ENCODE measurements around the gene PEX5L. TPM values are rescaled to one million over a fixed set of nuclear protein-coding genes. Genes with fewer than 3 reads are reported as not detected.

PEX5L gene
- total RNA-seq, 1 experiment from 2014 or later, result not detected

GRCh38 chr3:179791793-179792192 lies 244.9 kb downstream of the PEX5L start:
- no TSS peak for BruUV-seq (replicated peaks)
- Histone ChIP-seq H3K4me2 (ENCODE audit: low read length) (no peak overlapping the region), H3K27ac (ENCODE audit: low read depth, low read length) (no peak overlapping the region), H3K27me3 (ENCODE audit: insufficient read depth, low read length) (no peaks in the 10 kb centered on the region), H2AFZ (ENCODE audit: low read depth, low read length, poor library complexity, severe bottlenecking) (no peak overlapping the region), H3K9me3 (ENCODE audit: control insufficient read depth in 1 of 2, insufficient read depth in 1 of 2, low read depth in 1 of 2, low read length in 2 of 2) (no peaks in the 10 kb centered on the region), H4K20me1 (ENCODE audit: insufficient read depth) (no peaks in the 10 kb centered on the region), H3K4me3 (replicated peaks in 1 of 2; ENCODE audit: low read depth in 1 of 2, low read length in 2 of 2) (no peak overlapping the region), H3K36me3 (ENCODE audit: control insufficient read depth in 1 of 2, insufficient read depth in 2 of 2, low read length in 2 of 2) (no peaks in the 10 kb centered on the region), H3K9ac (ENCODE audit: low read length) (no peak overlapping the region), H3K79me2 (ENCODE audit: insufficient read depth, low read length) (no peaks in the 10 kb centered on the region), H3K9me2 (ENCODE audit: insufficient read depth) (no peaks in the 10 kb centered on the region), H3K4me1 (ENCODE audit: control insufficient read depth in 1 of 2, insufficient read depth in 2 of 2, low read length in 2 of 2) (no peaks in the 10 kb centered on the region)
- DNase-seq (ENCODE audit: low read depth, low spot score), result no peak
- POLR2A ChIA-PET, result no interaction called here
- RAD21 ChIA-PET (ENCODE audit: low non-redundant PET in 1 of 2, low total read pairs in 2 of 2, uncharacterized antibody in 2 of 2, unreplicated experiment in 2 of 2), result no interaction called here
- no peak for TF ChIP-seq ZFX (IDR thresholded peaks at IDR 0.05)
- TF ChIP-seq TCF7L2 (IDR thresholded peaks at IDR 0.05; ENCODE audit: borderline replicate concordance, extremely low read depth, insufficient read depth, insufficient read length), result no peak
- no peak for TF ChIP-seq EZH2phosphoT487 (IDR thresholded peaks at IDR 0.05; ENCODE audit: borderline replicate concordance)
- TF ChIP-seq, protein P1, sequence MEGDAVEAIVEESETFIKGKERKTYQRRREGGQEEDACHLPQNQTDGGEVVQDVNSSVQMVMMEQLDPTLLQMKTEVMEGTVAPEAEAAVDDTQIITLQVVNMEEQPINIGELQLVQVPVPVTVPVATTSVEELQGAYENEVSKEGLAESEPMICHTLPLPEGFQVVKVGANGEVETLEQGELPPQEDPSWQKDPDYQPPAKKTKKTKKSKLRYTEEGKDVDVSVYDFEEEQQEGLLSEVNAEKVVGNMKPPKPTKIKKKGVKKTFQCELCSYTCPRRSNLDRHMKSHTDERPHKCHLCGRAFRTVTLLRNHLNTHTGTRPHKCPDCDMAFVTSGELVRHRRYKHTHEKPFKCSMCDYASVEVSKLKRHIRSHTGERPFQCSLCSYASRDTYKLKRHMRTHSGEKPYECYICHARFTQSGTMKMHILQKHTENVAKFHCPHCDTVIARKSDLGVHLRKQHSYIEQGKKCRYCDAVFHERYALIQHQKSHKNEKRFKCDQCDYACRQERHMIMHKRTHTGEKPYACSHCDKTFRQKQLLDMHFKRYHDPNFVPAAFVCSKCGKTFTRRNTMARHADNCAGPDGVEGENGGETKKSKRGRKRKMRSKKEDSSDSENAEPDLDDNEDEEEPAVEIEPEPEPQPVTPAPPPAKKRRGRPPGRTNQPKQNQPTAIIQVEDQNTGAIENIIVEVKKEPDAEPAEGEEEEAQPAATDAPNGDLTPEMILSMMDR (IDR thresholded peaks at IDR 0.05 in 2 of 3, conservative IDR thresholded peaks at IDR 0.05 in 1 of 3; ENCODE audit: borderline replicate concordance in 1 of 3, insufficient read depth in 1 of 3, low read depth in 2 of 3, low read length in 2 of 3), result no peak
- TF ChIP-seq, protein P2, sequence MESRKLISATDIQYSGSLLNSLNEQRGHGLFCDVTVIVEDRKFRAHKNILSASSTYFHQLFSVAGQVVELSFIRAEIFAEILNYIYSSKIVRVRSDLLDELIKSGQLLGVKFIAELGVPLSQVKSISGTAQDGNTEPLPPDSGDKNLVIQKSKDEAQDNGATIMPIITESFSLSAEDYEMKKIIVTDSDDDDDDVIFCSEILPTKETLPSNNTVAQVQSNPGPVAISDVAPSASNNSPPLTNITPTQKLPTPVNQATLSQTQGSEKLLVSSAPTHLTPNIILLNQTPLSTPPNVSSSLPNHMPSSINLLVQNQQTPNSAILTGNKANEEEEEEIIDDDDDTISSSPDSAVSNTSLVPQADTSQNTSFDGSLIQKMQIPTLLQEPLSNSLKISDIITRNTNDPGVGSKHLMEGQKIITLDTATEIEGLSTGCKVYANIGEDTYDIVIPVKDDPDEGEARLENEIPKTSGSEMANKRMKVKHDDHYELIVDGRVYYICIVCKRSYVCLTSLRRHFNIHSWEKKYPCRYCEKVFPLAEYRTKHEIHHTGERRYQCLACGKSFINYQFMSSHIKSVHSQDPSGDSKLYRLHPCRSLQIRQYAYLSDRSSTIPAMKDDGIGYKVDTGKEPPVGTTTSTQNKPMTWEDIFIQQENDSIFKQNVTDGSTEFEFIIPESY (IDR thresholded peaks at IDR 0.05; ENCODE audit: extremely low read depth, insufficient replicate concordance, low read length), result no peak
- no peak for TF ChIP-seq EZH2 (IDR thresholded peaks at IDR 0.05)
- TF ChIP-seq CBX3 (IDR thresholded peaks at IDR 0.05; ENCODE audit: low read depth), result no peak
- no peak for TF ChIP-seq RAD21 (IDR thresholded peaks at IDR 0.05; ENCODE audit: low read depth)
- no peak for TF ChIP-seq ZNF274 (IDR thresholded peaks at IDR 0.05; ENCODE audit: low read depth, low read length)
- TF ChIP-seq ATF3 (IDR thresholded peaks at IDR 0.05), result no peak
- no peak for TF ChIP-seq YY1 (IDR thresholded peaks at IDR 0.05; ENCODE audit: extremely low read depth, insufficient replicate concordance, low read depth, low read length)
- ATAC-seq, result no peak
- intact Hi-C loops (cut with micrococcal nuclease), result no loop called here
- CTCF ChIA-PET, result no interaction called here

All from HCT116 (cell line).